Nephron progenitor cell (in vitro differentiated cells): ENCODE measurements around the gene PARP8.
A peak's percentile ranks its signal among the peaks of the same experiment; 100 is the strongest.

Experiments
- DNase-seq: peaks from one replicate; pipeline ENCODE4 v3.0.0; 2021
- H3K27ac Mint-ChIP-seq: 2 replicates; pipeline ENCODE4 v1.8.0; 2021; ENCODE audit warnings: mild to moderate bottlenecking, moderate library complexity, mixed read lengths
- H3K27me3 Mint-ChIP-seq: 2 replicates; pipeline ENCODE4 v1.8.0; 2021; ENCODE audit warnings: mild to moderate bottlenecking, low read depth, mixed read lengths; ENCODE audit not compliant: poor library complexity
- H3K36me3 Mint-ChIP-seq: 2 replicates; pipeline ENCODE4 v1.8.0; 2021; ENCODE audit warnings: low read depth, mixed read lengths
- H3K4me1 Mint-ChIP-seq: 2 replicates; pipeline ENCODE4 v1.8.0; 2021; ENCODE audit warnings: mixed read lengths
- H3K4me3 Mint-ChIP-seq: 2 replicates; pipeline ENCODE4 v1.8.0; 2021; ENCODE audit warnings: mild to moderate bottlenecking, moderate library complexity, mixed read lengths
- H3K9me3 Mint-ChIP-seq: 2 replicates; pipeline ENCODE4 v1.8.0; 2021; ENCODE audit warnings: mild to moderate bottlenecking, moderate library complexity, mixed read lengths
- CTCF ChIP-seq: fragments of 200-600 bp; sonication (generic); IDR thresholded peaks from 2 replicates; pipeline ENCODE4 v1.5.0; 2021; ENCODE audit warnings: antibody characterized with exemption

PARP8 gene

GRCh38 chr5:50740832-50741231 lies 74.4 kb downstream of the PARP8 start:
- Mint-ChIP-seq H3K4me3 (no peak overlapping the region), H3K9me3 (no peaks in the 10 kb centered on the region), H3K36me3 (peaks cover 15% of the 10 kb centered on the region), H3K4me1 (peaks cover 27% of the 10 kb centered on the region), H3K27ac (no peak overlapping the region), H3K27me3 (no peaks in the 10 kb centered on the region)
- TF ChIP-seq CTCF, result no peak
- no peak for DNase-seq

DNA sequence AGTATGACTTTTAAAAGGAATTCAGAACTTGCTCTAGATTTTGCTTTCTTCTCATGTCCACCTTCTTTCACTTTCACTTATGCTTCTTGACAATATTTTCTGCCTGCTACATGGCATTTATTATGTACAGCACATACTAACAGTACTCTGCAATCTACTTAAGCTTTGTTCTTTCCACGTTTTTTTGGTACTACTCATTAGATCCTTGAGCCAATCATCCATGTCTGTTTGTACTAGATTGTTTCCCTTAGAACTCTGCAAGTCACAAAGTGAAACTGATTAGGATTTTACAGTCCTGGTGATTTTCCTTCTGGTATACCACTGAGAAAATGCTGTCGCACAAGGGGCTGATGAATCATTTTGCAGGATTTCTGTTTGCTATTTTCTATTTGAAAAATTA lies 78.3 kb downstream of the PARP8 start:
- TF ChIP-seq CTCF, result no peak
- H3K36me3 Mint-ChIP-seq, result peaks cover 20% of the 10 kb centered on the region
- H3K4me1 Mint-ChIP-seq, result peaks cover 27% of the 10 kb centered on the region
- no peaks in the 10 kb centered on the region for H3K27me3 Mint-ChIP-seq
- H3K9me3 Mint-ChIP-seq, result no peaks in the 10 kb centered on the region
- no peak overlapping the region for H3K4me3 Mint-ChIP-seq
- no peak overlapping the region for H3K27ac Mint-ChIP-seq
- no peak for DNase-seq

DNA sequence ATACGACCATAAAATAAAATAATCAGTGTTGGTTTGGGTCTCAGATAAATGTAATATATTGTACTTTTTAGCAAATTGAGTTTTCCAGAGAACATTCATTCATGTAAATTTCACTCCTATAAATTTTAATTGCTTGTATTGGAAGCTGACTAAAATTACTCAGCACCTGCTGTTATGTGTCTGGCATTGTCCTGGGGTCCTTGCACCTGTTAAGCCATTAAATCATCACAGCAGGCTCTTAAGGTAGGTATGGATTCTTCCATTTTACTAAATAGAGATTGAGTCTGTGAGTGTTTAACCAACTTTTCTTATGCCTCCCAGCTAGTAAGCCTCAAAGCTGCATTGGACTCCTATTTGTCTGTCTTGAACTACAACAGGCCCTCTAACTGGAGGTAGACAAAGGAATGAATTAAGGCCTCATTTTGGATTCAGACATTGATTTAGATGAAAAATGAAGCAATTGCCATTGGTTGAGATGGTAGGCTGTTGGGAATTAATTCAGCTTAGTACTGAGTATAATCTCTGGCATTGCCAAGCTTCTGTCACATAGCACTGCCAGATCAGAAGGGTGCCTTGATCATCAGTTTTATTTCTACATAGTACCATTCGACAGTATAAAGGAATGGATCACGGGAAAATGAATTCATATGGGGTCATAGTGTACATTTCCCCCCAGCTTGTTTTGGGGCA lies 78.9 kb downstream of the PARP8 start:
- no peak for DNase-seq
- TF ChIP-seq CTCF, result no peak
- H3K4me3 Mint-ChIP-seq, result no peak overlapping the region
- H3K9me3 Mint-ChIP-seq, result no peaks in the 10 kb centered on the region
- peaks cover 27% of the 10 kb centered on the region for H3K4me1 Mint-ChIP-seq
- H3K27me3 Mint-ChIP-seq, result no peaks in the 10 kb centered on the region
- no peak overlapping the region for H3K27ac Mint-ChIP-seq
- peaks cover 14% of the 10 kb centered on the region for H3K36me3 Mint-ChIP-seq

DNA sequence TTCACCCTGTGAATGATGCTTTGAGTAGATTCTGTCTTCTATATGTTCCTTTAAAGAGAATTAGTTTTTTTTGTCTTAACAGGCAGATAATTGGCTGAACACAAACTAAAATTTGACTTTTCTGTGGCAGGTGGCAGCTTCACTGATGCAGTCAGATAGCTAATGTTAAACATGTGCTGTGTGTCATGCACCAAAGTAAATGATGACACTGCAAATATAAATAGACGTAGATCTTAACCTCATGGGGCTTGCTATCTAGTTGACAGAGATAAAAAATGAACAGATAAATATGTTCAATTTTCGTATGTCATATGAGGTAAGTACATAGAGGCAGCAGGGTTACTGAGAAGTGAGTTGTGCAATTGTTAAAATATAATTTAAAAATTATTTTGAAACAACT lies 82.7 kb downstream of the PARP8 start:
- no peaks in the 10 kb centered on the region for H3K27me3 Mint-ChIP-seq
- H3K4me1 Mint-ChIP-seq, result peaks cover 6% of the 10 kb centered on the region
- DNase-seq, result no peak
- H3K4me3 Mint-ChIP-seq, result no peak overlapping the region
- H3K9me3 Mint-ChIP-seq, result no peaks in the 10 kb centered on the region
- no peak overlapping the region for H3K27ac Mint-ChIP-seq
- peaks cover 12% of the 10 kb centered on the region for H3K36me3 Mint-ChIP-seq
- TF ChIP-seq CTCF, result no peak

- H3K27me3 Mint-ChIP-seq, result no peaks in the 10 kb centered on the region
- H3K36me3 Mint-ChIP-seq, result peaks cover 14% of the 10 kb centered on the region
- no peak overlapping the region for H3K27ac Mint-ChIP-seq
- no peak overlapping the region for H3K4me3 Mint-ChIP-seq
- no peak for TF ChIP-seq CTCF
- peaks cover under 1% of the 10 kb centered on the region for H3K4me1 Mint-ChIP-seq
- peaks cover 2% of the 10 kb centered on the region for H3K9me3 Mint-ChIP-seq
- no peak for DNase-seq
These were observed 83.4 kb downstream of the PARP8 start for GRCh38 chr5:50749873-50750272.

- no peaks in the 10 kb centered on the region for H3K4me1 Mint-ChIP-seq
- H3K4me3 Mint-ChIP-seq, result no peak overlapping the region
- DNase-seq, result peak; percentile 17
- peaks cover 27% of the 10 kb centered on the region for H3K36me3 Mint-ChIP-seq
- H3K9me3 Mint-ChIP-seq, result peaks cover 9% of the 10 kb centered on the region
- TF ChIP-seq CTCF, result peak; percentile 84
- H3K27ac Mint-ChIP-seq, result no peak overlapping the region
- H3K27me3 Mint-ChIP-seq, result no peaks in the 10 kb centered on the region
These were observed 84.7 kb downstream of the PARP8 start for GRCh38 chr5:50751064-50751657.
